ENCODE measurements around the gene ENGASE.

The ENGASE gene

GRCh38 chr17:79117905-79118487 lies 43.4 kb downstream of the ENGASE start:
- DNase-seq: no peak

- DNase-seq: no peak
These were observed 44.3 kb downstream of the ENGASE start for GRCh38 chr17:79118924-79119323.

DNA sequence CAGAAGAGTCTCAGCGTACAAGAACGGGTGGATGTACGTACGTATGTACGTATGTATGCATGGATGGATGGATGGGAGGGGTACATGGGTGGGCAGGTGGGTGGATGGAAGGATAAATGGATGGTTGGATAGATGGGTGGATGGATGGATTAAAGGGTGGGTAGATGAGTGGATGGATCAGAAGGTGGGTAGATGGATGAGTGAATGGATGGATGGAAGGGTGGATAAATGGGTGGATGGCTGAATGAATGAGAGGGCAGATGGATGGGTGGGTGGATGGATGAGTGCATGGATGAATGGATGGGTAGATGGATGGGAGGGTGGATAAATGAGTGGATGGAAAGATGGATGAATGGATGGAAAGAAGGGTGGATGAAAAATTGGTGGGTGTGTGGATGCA lies 45.6 kb downstream of the ENGASE start:
- no peak for DNase-seq

GRCh38 chr17:79123988-79124387 lies 49.4 kb downstream of the ENGASE start:
- DNase-seq: no peak

GRCh38 chr17:79124513-79125209 lies 50.0 kb downstream of the ENGASE start:
- DNase-seq: no peak

DNA sequence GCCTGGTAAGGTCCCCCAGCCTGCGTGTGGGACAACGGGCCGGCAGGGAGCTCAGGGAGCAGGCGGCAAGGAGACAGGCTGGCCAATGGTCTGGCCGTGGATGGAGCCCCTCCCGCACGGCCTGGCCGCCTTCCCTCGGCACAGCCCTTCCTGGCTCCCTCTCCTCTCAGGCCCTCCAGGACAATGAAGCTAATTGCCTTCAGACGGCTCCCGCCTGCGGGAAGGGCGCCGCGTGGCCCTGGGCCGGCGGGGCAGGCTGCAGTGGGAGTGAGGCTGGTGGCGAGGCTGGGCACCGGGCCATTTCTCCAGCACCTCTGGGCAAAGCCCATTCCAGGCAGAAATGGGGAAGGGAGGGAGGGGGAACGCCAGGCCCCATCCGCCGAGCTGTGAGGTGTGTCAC lies 50.9 kb downstream of the ENGASE start:
- no peak for DNase-seq

- no peak for DNase-seq
These were observed 51.5 kb downstream of the ENGASE start for GRCh38 chr17:79126139-79126538.

DNA sequence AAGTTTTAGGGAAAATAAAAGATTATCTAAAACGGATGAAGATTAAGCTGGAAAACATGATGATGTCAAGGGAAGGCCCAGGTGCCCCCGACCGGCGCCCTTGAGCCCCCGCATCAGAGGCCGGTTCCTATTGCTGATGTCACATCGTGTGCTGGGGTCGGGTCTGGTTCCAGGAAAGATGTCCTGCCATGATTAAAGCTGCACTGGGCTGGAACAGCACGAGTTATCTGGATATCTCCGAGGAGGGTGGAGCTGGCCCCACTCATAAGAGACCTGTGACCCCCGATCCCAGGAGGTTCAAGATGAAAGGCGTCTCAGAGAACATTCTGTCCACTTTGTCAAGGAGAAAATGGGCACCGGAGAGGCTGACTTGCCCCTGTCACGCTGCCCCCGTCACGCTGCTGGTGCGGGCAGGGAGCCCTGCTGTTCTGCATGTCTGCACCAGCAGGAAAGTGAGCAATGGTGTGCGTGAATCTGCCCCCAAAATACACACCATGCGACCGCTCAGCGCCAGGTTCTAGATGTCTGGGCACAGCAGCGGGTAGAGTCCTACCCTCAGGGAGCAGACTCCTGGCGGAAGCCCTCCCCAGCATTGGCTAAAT lies 53.0 kb downstream of the ENGASE start:
- no peak for DNase-seq

DNA sequence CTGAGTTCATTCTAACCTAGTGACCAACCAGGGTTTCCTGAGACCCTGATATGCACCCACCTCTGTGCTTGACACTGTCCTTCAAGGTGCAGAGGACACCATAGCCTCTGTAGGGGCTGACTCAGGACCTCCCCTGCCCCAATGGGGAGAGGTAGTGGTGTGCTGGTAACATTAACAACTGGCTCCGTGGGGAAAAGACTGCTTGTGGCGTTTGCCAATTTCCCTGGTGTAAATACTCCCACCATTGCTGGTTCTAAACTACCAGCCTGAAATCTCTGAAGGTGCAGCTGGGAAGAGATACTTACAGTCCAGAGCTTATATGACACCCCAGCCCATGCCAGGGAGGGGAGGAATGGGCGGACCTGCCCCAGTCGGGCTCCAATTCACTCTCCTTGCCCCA lies 54.9 kb downstream of the ENGASE start:
- no peak for DNase-seq

DNA sequence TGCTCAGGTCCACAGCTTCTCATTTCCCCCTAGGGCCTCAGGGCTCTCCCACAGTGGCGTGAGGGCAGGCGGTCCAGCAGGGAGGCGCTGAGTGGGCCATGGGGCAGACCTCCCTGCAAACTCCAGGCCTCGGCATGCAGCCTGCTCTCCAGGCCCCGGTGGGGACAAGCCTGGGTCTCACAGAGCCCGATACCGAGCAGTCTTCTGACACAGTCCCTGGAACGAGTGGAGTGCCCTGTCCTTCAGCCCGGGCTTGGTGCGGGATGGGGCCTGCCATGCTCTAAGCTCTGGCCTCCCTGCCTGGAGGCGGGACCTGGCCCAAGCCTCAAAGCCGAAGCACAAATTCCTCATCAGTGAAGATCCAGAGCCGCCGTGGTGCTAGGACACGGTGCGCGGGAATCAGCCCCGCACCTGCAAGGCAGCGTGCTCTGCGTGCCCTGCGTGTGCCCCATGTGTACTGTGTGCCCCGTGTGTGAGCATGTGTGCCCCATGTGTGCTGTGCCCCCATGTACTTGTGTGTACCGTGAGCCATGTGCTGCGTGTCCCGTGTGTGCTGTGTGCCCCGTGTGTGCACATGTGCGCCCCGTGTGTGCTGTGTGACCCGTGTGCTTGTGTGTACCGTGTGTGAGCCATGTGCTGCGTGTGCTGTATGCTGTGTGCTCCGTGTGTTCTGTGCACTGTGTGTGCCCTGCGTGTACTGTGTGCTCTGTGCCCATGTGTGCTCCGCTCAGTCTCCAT lies 56.1 kb downstream of the ENGASE start:
- no peak for DNase-seq

GRCh38 chr17:79131274-79131635 lies 56.6 kb downstream of the ENGASE start:
- DNase-seq: no peak

DNA sequence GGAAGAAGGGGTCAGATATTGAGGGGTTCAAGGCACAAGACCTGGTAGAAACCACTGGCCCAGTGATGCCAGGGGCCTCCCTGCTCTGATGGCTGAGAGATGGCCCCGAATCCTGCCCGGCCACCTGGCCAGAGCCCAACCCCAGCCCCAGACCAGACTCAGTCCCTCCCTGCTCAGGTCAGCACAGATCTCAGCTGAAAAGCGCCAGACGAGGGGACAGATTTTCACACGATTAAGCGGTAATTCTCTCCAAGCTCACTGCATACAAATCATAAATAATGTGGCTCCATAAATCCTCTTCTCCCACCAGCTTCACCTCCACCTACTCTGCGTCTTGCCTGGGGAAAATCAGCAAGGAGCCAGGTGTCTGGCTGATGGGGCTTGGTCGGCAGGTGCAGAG lies 57.1 kb downstream of the ENGASE start:
- DNase-seq: no peak

DNA sequence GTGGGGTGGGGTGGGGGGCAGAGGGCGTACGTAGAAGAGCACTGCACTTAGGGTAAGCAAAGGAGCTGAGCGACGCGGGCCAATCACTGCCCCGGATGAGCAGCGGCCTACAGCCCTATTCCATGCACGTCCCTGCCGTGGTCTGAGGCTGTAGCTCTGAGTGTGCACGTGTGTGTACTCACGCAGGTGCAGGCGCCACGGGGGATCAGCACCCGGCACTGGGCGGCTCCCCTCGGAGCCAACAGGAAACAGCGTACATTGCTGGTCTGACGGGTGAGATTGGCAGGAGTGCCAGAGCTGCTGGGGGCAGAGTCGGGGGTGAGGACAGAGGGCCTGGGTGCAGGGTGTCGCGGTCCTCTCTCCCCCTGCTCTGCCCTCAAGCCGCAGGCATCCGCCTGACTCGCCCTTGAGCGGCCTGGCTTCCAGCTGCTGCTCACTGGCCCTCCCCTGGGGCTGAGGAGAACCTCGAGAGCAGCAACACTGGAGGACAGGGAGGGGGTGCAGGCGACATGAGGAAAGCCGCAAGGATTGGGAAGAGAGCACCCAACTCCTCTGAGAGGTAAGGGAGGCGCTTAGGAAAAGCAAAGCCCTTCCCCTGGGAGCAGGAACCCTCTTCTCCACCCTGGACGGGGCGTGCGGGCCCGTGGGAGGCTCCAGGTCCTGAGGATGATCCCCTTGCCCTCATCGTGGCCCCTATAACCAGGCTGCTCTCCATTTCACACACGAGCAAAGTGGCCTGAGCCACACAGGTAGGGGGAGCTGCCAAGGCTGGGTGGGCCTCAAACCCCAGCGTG lies 57.8 kb downstream of the ENGASE start:
- DNase-seq: no peak

- DNase-seq: no peak
These were observed 58.6 kb downstream of the ENGASE start for GRCh38 chr17:79133214-79133613.

DNA sequence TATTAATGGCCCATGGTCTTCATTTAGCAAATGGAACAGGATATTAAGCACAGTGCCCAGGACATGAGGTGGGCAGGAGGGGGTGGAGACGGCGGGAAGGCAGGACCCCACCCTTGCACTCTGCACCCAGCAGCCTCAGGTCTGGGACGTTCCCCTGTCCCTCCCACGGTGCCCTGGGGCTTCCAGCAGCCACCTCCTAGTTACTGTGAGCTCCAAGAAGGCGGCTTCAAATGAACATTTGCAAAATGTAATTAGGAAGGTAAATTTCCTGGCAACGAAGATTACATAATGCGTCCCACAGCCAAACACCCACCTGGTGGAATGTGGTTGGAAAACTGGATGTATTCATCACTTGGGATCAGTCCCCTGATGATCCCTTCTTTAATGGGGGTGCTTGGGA lies 59.4 kb downstream of the ENGASE start:
- no peak for DNase-seq

- no peak for DNase-seq
These were observed 60.4 kb downstream of the ENGASE start for GRCh38 chr17:79135011-79135410.

GRCh38 chr17:79135628-79136405 lies 61.2 kb downstream of the ENGASE start:
- no peak for DNase-seq
